MV-4-11 (cell line): ENCODE measurements around the gene ACYP1.
A peak's percentile ranks its signal among the peaks of the same experiment; 100 is the strongest.
"Not testable (repeated sequence)": the region's sequence is repeated elsewhere in the genome, so short reads cannot be mapped to it uniquely, and the experiment has no call there.

ENCODE experiments used
- DNase-seq: peaks from one replicate; lab custom pipeline; 2025; lab: John Stamatoyannopoulos, UW

Gene ACYP1

DNA sequence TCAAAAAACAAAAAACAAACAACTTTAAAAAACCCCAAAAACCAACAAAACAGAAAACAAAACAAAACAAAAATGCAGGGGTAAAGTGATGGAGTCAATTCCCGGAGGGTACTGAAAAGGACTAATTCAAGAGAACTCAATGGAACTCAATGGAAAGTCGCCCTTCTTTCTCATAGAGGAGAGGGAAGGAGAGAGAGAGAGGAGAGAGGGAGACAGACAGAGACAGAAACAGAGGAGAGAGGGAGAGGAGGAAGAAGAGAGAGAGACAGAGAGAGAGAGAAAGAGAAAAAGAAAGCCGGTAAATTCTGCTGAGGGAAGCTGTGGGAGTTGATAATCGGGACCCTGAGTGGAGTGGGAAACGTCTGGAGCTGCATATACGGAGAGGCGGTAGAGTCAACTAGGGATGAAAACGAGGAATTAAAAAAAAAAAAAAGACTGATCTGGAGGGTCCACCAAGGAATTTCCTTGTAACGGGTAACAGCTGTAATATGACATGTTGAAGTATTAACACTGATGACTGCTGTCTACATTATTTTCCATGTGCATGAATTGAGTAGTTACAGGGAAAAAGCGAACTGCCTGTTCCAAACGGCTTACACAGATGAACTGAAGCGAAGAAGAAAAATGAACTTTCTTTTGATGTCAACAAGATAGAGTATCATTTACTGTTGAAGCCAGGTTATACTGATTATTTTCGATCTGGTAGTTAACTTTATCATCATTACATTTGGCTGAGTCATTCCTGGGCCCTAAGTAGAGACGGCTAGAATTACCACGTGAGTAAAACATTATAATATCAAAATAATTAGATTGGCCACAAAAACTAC, 4.7 kb upstream of the ACYP1 start:
- DNase-seq = no peak

DNA sequence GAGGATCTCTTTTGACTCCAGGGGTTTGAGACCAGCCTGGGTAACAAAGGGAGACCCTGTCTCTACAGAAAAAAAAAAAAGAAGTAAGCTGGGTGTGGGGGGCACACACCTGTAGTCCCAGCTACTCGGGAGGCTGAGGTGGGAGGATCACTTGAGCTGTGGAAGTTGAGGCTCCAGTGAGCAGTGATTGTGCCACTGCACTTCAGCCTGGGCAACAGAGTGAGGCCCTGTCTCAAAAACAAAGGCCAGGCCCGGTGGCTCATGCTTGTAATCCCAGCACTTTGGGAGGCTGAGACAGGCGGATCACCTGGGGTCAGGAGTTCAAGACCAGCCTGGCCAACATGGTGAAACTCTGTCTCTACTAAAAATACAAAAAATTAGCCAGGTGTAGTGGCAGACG, 3.9 kb upstream of the ACYP1 start:
- not testable (repeated sequence) for DNase-seq

DNA sequence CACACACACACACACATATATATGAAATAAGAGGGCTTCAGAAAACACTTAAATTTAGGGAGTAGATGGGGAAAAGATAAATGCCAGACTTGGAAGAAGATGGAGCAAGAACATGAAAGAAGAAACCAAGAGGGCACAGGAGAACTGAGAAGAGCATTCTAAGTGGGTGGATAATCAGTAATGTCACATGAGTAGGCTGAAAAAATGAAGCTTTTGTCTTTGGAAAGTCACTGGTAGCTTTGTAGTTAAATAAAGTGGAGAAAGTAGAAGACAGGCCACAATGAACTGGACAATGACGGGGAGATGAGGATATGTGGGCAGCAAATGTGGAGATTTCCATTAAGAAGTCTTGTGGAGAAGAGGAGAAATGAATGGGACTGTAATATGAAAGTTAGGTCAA, 3.4 kb upstream of the ACYP1 start:
- DNase-seq = no peak

DNA sequence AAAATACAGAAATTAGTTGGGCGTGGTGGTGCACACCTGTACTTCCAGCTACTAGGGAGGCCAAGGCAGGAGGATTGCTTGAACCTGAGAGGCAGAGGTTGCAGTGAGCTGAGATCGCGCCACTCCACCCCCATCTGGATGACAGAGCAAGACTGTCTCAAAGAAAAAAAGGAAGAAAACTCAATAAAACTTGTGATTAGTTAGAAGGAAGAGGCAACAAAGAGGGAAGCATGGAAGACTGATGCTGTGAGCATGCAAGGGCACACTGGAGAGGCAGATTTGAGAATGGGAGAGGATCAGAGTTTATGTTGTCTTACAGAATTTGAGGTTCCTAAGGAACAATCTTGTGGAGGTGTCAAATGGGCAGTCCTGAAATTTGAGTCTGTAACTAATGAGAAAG, 2.9 kb upstream of the ACYP1 start:
- DNase-seq = no peak

DNA sequence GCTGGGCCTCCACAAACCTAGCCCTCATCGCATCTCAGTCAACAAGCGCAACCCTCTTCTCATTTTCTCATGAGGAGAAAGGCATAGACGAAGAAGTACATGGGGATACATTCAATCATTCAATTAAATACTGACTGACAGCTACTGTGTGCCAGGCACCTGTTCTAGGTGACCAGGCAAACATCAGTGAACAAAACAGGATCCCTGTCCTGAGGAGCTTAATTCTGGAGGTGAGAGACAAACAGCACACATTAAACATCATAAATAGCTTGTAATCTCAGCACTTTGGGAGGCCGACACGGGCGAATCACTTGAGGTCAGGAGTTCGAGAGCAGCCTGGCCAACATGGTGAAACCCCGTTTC, 362 bp upstream of the ACYP1 start:
- DNase-seq = no peak

DNA sequence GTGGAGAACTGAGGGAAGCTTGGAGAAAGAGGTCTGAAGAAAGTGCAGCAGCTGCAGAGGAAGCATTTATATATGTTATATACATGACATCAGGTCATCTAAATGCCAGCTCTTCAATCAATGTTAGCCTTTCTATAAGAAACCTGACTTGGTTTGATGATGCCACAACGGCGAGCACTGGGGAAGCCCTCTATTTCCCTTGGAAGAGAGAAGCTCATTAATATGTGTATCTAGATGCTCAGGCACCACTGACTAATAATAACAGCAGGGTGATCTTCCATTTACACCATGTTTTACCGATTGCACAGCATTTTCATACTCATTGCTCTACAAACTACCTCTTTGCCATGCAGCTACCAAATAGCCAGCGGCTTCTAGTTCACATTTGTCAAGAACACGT, 811 bp downstream of the ACYP1 start:
- DNase-seq = no peak

DNA sequence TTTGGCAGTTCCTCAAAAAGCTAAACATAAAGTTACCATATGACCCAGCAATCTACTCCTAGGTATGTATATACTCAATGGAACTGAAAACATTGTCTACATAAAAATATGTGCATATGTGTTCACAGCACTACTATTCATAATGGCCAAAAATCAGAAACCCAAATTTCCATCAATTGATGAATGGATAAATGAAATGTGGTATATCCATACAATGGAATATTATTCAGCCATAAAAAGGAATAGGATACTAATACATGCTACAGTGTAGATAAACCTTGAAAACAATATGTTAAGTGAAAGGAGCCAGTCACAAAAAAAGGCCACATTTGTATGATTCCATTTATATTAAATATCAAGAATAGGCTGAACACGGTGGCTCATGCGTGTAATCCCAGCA, 3.4 kb downstream of the ACYP1 start:
- no peak for DNase-seq

DNA sequence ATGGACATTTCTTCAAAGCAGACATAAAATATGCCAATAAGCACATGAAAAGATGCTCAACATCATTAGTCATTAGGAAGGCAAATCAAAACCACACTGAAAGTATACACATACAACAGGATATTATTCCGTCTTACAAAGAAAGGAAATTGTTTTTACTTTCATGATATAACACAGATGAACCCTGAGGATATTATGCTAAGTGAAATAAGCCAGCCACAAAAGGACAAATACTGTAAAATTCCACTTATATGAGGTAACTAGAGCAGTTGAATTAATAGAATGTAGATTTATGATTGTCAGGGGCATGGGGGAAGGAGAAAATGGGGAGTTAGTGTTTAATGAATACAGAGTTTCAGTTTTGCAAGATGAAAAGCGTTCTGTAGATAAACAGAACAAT, 4.2 kb downstream of the ACYP1 start:
- no peak for DNase-seq

DNA sequence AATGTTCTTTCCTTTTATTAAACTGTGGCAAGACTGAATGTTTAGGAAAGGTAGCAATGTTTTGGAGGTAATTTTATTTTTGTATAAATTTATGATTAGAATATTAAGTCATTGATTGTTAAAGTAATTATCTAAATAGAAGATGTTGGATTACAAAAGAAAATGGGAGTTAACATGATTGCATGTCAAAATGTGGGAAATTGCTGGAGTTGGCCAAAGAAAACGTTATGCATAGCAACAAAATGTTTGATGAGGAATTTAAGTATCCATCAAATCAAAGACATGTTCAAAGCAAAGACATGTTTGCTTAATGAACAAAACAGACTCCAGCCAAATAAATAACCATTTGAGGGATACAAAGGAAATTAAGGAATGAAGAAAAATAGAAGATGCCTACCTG, 9.4 kb downstream of the ACYP1 start:
- DNase-seq = no peak

DNA sequence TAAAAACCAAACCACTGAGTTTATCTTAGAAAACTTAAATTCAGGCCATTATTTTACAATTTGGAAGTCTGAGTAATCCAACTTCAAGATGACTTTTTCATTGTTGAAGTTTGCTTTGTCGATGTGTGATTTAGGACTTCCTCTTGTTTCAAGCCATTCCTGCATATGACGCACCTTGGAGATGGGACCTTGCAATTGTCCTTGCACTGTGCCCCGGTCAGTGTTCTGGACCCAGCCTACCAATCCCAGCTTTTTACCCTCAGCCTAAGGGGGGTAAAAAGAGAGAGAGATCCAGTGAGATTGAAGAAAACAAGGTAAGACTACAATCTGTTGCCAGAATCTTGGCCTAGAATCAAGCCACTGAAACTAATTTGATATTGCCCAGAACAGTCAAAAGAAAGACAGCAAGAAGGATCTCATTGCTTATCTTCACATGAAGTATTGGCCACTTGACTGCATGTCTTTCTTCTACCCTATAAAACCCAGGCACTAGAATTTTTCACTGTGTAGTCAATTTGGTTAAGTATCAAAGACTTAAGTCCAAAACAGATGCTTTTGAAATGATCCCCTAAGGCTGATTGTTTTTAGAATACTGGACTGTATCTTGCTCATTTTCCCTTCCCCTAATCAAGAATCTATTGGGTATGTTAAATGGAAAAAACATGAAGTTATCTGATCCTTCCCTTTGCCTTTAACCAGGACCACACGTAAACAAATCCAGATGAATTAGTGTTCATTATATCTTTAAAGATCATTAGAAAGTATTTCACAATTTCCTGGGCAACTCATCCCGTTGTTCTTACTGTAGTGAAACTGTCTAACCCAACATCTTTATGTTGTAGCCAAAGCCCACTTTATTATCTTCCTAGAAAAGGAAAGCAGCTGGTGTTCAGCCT, 10.2 kb downstream of the ACYP1 start:
- DNase-seq = peak; percentile 44

DNA sequence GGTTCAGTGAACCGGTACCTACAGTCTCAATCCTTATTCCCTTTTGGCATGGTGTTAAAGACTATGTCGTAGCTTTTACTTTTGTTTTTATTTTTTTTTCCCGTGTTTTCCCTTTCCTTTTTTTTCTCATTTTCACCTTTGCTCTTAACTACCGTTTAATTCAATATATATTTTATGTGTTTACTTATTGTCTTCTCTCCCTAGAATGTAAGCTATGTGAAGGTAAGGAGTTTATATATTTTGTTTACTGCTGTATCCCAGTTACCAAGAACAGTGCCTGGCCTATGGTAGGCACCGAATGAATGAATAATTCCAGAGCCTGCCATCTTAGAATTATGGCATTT, 12.3 kb downstream of the ACYP1 start:
- DNase-seq = no peak

DNA sequence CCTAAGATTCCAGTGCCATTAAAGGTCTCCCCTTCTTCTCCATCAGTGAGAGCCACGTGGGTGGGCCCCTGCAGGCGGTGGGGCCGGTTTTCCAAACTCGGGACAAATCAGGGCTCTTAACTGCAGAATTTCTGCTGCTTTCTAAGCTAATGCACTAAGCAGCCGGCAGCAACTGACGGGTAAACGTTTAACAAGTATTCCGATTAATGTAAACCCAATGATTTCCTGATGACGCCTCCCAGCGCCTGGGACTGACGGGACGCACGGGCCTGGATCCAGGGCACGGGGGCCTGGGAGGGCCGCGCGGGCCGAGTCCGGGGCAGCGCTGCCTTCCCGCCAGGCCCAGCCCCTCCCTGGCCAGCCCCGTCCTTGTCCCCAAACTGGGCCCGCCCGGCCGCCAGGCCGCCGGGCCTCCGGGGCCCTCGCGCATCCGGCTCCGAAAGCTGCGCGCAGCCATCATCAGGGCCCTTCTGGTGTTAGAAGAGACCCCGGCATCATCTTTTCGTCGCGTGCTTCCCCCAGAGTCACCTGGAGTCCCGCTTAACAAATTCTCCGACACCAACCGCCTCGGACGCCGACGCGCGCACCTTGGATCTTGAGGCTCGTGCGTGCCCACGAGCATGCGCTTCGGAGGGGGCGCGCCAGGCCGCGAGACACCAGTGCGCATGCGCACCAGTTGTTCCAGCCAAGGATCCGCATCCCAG, 12.8 kb downstream of the ACYP1 start, which contains the start of gene MLH3:
MLH3 (minus strand) TSS at position 616 of the 704 bp plus-strand sequence. CDS start 1,812 bp downstream, outside the sequence.
- peak; percentile 61 for DNase-seq

DNA sequence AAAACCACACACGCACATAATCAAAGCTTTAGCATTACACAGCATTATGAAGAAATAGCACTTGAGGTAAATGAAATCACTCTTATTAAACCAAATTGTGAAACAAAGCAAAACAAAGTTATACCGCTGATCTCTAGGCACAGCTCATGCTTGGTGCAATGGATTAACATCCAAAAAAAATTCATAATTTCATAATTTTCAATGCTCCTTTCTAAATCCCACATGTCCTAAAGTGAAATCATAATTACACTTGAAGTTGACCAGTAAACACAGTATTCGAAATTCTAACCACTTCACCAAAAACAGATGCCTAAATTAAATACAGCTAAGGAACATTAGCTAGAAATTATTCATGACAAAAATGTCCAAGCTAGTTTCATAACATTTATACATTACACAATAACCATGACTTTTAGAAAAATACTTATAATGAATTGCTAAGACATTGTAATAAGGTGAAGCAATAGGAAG, 14.1 kb downstream of the ACYP1 start:
- DNase-seq = peak; percentile 20

DNA sequence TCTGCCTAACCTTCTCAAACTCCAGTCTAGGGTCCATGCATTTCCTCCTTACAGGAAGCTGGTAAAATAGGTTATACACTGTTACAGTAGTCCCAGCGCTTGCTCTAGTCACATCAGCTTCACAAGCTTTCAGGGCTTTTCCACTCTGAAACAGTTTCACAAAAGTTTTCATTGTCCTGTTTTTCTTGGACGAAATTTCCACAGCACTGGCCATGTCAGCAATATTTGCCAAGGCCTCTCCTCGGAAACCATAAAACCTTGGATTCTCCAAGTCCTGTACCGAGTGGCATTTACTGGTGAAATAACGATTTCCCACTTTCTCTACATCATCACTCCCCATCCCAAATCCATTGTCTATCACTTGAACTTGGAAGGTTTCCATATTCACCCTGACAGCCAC, 14.7 kb downstream of the ACYP1 start:
- DNase-seq = no peak

DNA sequence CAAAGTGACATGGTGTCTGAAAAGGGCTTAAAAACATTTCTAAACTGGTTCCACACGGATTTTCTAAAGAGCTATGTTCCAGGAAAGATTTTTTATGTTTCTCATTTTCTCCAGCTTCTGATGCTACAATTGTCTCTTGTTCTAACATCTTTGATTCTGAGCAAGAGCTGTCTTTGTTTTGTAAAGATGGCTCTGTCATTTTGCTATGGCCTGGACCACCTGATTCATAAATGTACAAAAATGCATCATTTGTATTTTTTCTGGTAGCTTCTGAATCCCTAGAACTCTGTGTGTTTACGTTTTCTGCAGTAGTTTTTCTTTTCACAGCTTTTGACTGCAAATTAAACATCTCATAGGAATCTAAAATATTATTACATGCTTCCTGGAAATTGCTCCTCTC, 15.7 kb downstream of the ACYP1 start:
- no peak for DNase-seq

DNA sequence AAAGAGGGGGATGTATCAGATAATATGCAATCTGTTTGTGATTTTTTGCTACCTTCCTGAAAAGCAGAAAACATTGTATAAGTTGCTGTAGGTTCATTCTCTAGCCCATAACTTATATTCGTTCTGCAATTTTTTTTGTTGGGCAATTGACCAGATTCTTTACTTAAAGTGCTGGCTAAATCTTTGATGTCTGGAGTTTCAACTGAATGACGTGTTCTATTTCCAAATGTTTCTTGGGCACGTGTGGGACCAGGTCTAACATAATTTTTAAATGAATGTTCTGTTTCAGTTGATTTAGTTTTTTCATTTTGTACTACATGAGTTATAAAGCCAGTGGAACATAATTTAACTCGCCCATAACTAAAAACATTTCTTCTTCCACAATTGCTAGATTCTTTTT, 16.3 kb downstream of the ACYP1 start:
- DNase-seq = no peak

DNA sequence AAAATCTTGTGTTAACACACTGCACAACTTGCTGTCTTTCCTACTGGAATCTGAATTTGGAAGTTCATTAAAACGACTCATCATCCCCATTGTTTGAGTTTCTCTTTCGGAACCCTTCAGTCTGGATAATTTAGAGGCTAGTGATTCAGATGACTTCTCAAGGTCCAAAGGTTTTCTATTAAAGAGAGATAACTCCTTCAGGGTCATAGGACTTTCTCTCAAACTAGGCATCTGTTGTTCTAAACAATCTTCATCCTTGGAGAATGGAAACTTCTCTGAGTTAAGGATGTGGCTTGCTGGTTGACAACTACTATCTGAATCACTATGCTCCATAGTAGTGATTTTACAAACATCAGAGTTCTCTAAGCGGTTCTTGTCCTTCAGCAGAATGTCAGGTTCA, 16.9 kb downstream of the ACYP1 start:
- no peak for DNase-seq

DNA sequence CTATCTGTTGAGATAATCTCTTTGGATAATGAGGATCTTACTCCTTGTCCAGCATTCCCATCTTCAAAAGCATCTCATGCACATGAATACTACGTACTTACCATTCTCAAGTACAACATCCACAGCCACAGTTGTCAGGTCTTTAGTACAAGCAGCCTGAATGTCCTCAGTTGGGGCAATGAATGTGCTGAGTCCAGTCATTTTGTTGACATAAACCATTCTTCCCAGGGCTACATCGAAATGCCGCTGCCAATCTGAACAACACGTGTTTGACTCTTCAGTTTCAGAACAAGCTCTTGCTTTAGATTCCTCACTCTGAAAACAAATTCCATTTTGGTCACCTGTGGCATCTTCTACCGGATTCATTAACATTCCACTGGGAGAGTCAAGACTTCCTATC, 17.5 kb downstream of the ACYP1 start:
- no peak for DNase-seq

DNA sequence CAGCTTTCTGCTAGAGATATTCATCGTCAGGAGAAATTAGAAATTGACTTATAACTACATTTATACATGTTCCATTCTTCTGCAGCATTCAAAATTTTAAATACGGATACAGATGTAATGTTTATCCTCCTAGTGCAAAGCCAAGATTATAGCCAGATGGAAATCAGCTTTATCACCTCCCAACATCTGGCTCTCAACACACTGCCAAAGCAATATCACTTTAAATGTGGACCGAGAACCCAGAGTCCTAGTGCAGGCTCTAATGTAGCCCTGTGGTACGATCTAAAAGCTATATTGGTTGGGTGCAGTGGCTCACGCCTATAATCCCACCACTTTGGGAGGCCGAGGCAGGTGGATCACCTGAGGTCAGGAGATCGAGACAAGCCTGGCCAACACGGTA, 19.1 kb downstream of the ACYP1 start:
- no peak for DNase-seq

DNA sequence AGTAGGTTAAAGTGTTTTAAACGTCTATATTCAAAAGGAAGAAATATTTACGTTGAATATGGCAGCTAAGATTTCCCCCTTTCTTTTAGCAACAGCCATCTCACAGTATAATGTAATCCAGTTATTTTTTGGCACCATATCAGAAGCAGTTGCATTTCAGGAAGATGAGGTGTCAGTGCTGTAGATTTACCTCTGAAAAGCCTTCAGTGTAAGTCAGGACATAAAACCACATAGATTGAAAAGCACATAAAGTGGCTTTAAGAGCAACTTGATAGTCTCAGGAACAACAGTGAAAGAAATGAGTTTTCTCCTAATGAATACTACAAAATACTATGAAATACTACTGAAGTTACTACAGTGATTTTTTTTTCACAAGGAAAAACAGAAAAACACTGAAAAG, 19.5 kb downstream of the ACYP1 start:
- no peak for DNase-seq

DNA sequence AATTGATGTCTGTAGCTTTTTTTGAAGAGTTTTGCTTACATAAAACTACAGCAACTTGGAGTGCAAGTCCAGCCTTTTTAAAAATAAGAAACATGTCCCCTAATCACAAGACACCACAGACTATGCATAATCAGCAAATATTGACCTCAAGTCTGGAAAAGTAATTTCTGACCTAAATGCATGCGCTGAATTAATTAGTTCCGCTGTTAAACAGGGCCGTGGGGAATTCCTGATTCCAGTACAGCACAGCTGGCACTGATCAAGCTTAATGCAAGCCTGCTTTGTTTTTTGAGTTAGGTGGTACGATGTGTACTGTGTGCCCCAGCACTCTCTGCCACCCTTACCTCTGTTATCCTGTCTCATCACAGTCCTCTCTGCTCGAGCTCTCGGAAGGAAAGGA, 21.8 kb downstream of the ACYP1 start:
- DNase-seq = no peak

DNA sequence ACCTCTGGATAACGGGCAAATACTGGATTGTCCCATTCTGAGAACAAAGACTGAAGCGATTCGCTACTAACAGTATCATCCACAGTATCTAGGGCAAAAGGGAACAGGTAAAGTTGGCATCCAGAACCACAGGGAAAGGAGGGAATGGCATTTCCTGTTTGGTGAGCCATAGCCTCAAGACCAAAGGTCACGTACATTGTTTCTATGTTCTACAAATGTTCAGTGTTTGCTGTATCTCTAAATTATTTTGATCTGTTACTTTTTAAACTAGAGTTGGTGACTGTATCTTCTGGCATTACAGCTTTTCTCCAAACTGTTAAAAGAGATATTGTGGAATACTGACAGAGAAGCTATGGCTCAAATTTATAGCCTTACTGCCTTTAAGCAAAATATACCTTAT, 22.2 kb downstream of the ACYP1 start:
- no peak for DNase-seq

DNA sequence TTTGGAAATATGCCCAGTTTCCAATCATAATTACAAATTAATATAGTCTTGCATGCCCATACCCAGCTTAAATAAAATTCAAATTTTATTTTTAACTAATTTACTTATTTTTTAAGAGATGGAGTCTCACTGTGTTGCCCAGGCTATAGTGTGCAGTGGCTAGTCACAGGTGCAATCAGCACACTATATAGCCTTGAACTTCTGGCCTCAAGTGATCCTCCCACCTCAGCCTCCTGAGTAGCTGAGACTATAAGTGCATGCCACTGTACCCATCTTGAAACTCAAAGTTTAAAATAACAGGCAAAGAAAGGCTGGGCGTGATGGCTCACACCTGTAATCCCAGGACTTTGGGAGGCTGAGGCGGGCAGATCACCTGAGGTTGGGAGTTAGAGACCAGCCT, 22.9 kb downstream of the ACYP1 start:
- no peak for DNase-seq
